ENCODE data around the gene ADCK2.

Gene ADCK2

DNA sequence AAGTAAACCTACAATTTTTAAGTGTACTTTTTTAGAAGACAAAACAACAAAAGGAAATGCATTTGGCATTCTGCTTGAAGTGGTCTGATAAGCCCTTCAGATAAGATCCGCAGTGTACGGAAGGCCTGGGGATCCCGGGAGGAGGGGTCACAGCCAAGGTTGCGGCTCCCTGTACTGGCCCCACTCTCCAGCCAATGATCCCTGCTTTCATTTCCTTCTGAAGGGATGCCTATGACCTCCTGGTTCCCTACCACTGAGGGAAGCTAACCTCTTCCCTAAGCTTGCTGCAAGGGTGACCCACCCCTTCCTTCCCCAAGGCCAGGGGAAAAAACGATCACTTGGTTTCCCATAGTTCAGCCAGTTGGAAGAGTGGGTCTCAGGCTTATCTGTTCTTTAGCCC lies 37.4 kb upstream of the ADCK2 start:
- DNase-seq (ENCODE audit: insufficient read length, low spot score) (no peak), FAIRE-seq (no peak)
- TF ChIP-seq, protein P1, sequence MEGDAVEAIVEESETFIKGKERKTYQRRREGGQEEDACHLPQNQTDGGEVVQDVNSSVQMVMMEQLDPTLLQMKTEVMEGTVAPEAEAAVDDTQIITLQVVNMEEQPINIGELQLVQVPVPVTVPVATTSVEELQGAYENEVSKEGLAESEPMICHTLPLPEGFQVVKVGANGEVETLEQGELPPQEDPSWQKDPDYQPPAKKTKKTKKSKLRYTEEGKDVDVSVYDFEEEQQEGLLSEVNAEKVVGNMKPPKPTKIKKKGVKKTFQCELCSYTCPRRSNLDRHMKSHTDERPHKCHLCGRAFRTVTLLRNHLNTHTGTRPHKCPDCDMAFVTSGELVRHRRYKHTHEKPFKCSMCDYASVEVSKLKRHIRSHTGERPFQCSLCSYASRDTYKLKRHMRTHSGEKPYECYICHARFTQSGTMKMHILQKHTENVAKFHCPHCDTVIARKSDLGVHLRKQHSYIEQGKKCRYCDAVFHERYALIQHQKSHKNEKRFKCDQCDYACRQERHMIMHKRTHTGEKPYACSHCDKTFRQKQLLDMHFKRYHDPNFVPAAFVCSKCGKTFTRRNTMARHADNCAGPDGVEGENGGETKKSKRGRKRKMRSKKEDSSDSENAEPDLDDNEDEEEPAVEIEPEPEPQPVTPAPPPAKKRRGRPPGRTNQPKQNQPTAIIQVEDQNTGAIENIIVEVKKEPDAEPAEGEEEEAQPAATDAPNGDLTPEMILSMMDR (IDR thresholded peaks at IDR 0.05; ENCODE audit: insufficient read depth, missing control alignments), result no peak

DNA sequence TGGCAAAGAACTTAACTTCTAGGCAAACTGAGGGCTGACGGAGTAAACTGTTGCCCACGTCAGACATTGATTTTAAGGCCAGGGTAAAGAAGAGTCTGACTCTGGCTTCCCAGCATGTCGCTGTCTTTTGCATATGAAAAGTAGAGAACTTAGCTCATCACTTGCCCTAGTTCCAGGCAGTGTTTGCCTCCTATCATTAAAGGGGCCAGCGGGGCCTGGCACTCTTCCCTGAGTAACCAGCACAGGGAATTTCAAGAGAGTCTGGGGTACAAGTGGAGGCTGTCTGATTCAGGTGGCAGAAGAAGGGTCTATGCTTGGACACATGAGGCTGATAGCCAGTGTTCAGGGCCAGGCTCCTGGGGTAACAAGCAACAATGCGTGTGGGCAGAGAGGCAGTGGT lies 36.9 kb upstream of the ADCK2 start:
- no peak for FAIRE-seq
- TF ChIP-seq, protein P1 (IDR thresholded peaks at IDR 0.05; ENCODE audit: insufficient read depth, missing control alignments), result no peak
- DNase-seq (ENCODE audit: insufficient read length, low spot score), result no peak

GRCh38 chr7:140637400-140637799 lies 35.3 kb upstream of the ADCK2 start:
- FAIRE-seq (no peak), DNase-seq (ENCODE audit: insufficient read length, low spot score) (no peak)
- TF ChIP-seq, protein P1 (IDR thresholded peaks at IDR 0.05; ENCODE audit: insufficient read depth, missing control alignments), result no peak

DNA sequence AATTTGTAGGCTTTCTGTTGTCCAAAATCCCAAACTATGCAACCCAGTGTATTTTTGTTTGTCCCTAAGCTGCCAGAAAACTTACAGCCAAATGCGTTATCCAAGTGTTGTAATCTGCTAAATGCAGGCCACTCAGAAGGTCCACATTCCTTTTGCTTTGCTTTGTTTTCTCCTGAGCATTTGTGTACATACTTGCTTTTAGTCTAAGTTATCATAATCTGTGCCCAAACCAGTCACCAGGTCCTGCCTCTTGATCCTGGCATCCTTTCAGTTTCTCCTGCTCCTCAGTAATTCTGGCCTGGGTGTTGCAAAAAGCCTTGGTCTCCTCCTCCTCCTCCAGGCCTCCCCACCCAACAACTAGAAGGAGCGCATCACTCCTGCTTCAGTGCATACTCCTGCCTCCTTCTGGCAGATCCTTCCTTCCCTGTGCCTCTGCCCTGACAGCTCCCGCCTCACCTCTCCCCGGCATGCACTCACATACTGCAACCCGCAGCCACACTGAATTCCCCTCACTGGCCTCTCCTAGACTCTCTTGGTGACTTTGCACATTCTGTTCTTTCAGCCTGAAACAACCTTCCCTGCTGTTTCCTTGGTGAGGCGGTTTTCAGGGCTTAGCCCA lies 34.5 kb upstream of the ADCK2 start:
- no peak for DNase-seq (ENCODE audit: insufficient read length, low spot score)
- TF ChIP-seq, protein P1 (IDR thresholded peaks at IDR 0.05; ENCODE audit: insufficient read depth, missing control alignments), result no peak
- FAIRE-seq, result no peak

- no peak for FAIRE-seq
- DNase-seq (ENCODE audit: insufficient read length, low spot score), result no peak
- TF ChIP-seq, protein P1 (IDR thresholded peaks at IDR 0.05; ENCODE audit: insufficient read depth, missing control alignments), result no peak
Observed at GRCh38 chr7:140639366-140640053, 33.2 kb upstream of the ADCK2 start.

DNA sequence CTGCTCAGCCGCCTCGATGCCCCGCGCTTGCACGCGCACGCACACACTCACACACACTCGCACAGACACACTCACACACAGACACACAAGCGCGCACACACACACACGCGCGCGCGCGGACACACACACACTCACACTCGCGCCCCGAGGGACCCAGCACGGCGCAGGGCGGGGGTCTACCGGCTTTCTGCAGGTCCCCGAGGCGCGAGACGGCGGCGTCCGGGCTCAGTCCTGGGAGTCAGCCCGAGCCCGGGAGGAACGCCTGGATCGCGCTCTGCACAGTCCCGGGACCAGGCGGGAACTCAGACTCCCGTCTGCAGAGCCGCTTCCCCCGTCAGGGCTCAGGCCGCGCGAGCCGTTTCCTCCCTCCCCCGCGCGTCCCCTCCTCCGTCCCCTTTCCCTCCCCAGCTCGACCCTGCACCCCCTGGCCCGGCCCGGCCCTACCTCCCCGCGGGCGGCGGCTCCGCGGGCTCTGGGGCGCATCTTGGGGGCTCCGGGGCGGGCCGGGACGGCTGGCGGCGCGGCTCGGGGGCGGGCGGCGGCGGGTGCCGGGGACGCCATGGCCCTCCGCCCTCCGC lies 32.6 kb upstream of the ADCK2 start:
- no peak for FAIRE-seq
- TF ChIP-seq, protein P1 (IDR thresholded peaks at IDR 0.05; ENCODE audit: insufficient read depth, missing control alignments), result no peak
- DNase-seq (ENCODE audit: insufficient read length, low spot score), result no peak
